ENCODE results near the gene GAS6.

DNA sequence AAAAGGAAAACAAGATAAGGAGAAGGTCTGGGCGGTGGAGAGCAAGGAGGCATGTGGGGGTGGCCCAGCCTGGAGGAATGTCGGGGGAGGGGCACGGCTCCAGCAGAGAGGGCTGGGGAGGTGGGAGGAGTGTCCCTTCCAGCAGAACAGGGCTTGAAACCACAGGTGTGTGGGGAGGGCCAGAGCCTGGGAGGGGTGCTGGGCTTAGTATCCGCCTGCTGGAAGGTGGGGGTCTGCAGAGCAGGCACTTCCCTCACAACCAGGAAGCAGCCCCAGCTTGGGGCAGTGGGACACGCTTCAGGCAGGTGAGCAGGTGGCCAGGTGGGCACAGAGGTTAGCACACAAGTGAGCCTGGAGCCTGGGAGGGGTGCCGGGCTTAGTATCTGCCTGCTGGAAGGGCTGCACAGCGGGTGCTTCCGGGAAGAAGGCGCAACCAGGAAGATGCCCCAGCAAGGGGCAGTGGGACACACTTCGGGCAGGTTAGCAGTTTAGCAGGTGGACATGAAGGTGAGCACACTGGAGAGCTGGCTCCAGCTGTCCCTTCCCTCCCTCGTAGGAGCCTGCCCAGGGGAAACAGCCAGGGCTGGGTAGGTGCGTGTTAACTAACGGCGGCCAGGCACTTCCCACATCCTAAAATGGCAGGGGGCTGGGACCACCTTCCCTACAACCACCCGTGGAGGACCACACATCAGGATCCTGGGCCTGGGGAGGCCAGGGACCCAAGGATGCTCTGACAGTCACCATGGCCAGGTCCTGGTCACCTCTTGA, 3.0 kb downstream of the GAS6 start:
- TF ChIP-seq EZH2 (IDR thresholded peaks at IDR 0.05; ENCODE audit: insufficient read depth, poor library complexity, severe bottlenecking) (no peak), EZH2phosphoT487 (IDR thresholded peaks at IDR 0.05; ENCODE audit: insufficient read depth, low read depth) (no peak)

All from GM23248 (cell line).